Measurements from ENCODE around the gene SON. TPM values are rescaled to one million over a fixed set of nuclear protein-coding genes. Genes with fewer than 3 reads are reported as not detected.
"Not testable (repeated sequence)": the region's sequence is repeated elsewhere in the genome, so short reads cannot be mapped to it uniquely, and the experiment has no call there.

The SON gene
- 159 TPM for polyA plus RNA-seq (2013, experiment 1 of 2)
- 149 TPM for polyA plus RNA-seq (2013, experiment 2 of 2)

GRCh38 chr21:33542640-33543504, at the start of gene SON:
TSS of gene SON (plus strand) at chr21:33543038. CDS start at chr21:33543093, 55 bp downstream.
- H3K36me3 ChIP-seq (ENCODE audit: control insufficient read depth, insufficient read depth, low read length) = peaks cover 36% of the 10 kb centered on the region
- H3K27ac ChIP-seq (ENCODE audit: low read depth, low read length, severe bottlenecking) = peak within 1 kb of the TSS; percentile 99
- 0% methylated on average over 43 to 56 of the region's 57 CpGs for WGBS, 2 experiments (ENCODE audit: insufficient coverage in 2 of 2)
- H3K4me1 ChIP-seq (ENCODE audit: control insufficient read depth, insufficient read depth, low read length, poor library complexity, severe bottlenecking) = no peaks in the 10 kb centered on the region
- H3K4me3 ChIP-seq (ENCODE audit: extremely low read depth, insufficient read depth, low read length, poor library complexity, severe bottlenecking) = peak within 1 kb of the TSS; percentile 87
- H3K9me3 ChIP-seq (ENCODE audit: control insufficient read depth, low read length) = no peaks in the 10 kb centered on the region

GRCh38 chr21:33493756-33494155, 49.1 kb upstream of the SON start:
- Histone ChIP-seq H3K9me3 (ENCODE audit: control insufficient read depth, low read length) (no peaks in the 10 kb centered on the region), H3K27ac (ENCODE audit: low read depth, low read length, severe bottlenecking) (no peak overlapping the region), H3K4me1 (ENCODE audit: control insufficient read depth, insufficient read depth, low read length, poor library complexity, severe bottlenecking) (peaks cover 3% of the 10 kb centered on the region), H3K4me3 (ENCODE audit: extremely low read depth, insufficient read depth, low read length, poor library complexity, severe bottlenecking) (no peak overlapping the region), H3K36me3 (ENCODE audit: control insufficient read depth, insufficient read depth, low read length) (no peaks in the 10 kb centered on the region)
- 87 to 100% methylated on average over 1 to 3 of the region's 3 CpGs for WGBS, 2 experiments (ENCODE audit: insufficient coverage in 2 of 2)

- Histone ChIP-seq H3K36me3 (ENCODE audit: control insufficient read depth, insufficient read depth, low read length) (no peaks in the 10 kb centered on the region), H3K9me3 (ENCODE audit: control insufficient read depth, low read length) (no peaks in the 10 kb centered on the region)
- 83 to 84% methylated on average over 4 of the region's 4 CpGs for WGBS, 2 experiments (ENCODE audit: insufficient coverage in 2 of 2)
Measured at GRCh38 chr21:33495743-33496142, 47.1 kb upstream of the SON start.

GRCh38 chr21:33496345-33496744, 46.5 kb upstream of the SON start:
- WGBS, 2 experiments (ENCODE audit: insufficient coverage in 2 of 2) = 73% methylated on average over 6 to 7 of the region's 7 CpGs

More at GRCh38 chr21:33495743-33496142, 47.1 kb upstream of the SON start:
- Histone ChIP-seq H3K27ac (ENCODE audit: low read depth, low read length, severe bottlenecking) (no peak overlapping the region), H3K4me3 (ENCODE audit: extremely low read depth, insufficient read depth, low read length, poor library complexity, severe bottlenecking) (no peak overlapping the region), H3K4me1 (ENCODE audit: control insufficient read depth, insufficient read depth, low read length, poor library complexity, severe bottlenecking) (peaks cover 3% of the 10 kb centered on the region)

GRCh38 chr21:33505833-33506232, 37.0 kb upstream of the SON start:
- peaks cover 89% of the 10 kb centered on the region for H3K36me3 ChIP-seq (ENCODE audit: control insufficient read depth, insufficient read depth, low read length)

More at GRCh38 chr21:33496345-33496744, 46.5 kb upstream of the SON start:
- Histone ChIP-seq H3K27ac (ENCODE audit: low read depth, low read length, severe bottlenecking) (no peak overlapping the region), H3K4me1 (ENCODE audit: control insufficient read depth, insufficient read depth, low read length, poor library complexity, severe bottlenecking) (no peaks in the 10 kb centered on the region), H3K4me3 (ENCODE audit: extremely low read depth, insufficient read depth, low read length, poor library complexity, severe bottlenecking) (no peak overlapping the region), H3K36me3 (ENCODE audit: control insufficient read depth, insufficient read depth, low read length) (no peaks in the 10 kb centered on the region), H3K9me3 (ENCODE audit: control insufficient read depth, low read length) (no peaks in the 10 kb centered on the region)

GRCh38 chr21:33507003-33507402, 35.8 kb upstream of the SON start:
- not testable (repeated sequence) for H3K4me1 ChIP-seq (ENCODE audit: control insufficient read depth, insufficient read depth, low read length, poor library complexity, severe bottlenecking); H3K9me3 ChIP-seq (ENCODE audit: control insufficient read depth, low read length); H3K4me3 ChIP-seq (ENCODE audit: extremely low read depth, insufficient read depth, low read length, poor library complexity, severe bottlenecking); H3K27ac ChIP-seq (ENCODE audit: low read depth, low read length, severe bottlenecking)
- 100% methylated on average over 1 of the region's 1 CpG for WGBS, 2 experiments (ENCODE audit: insufficient coverage in 2 of 2)
- H3K36me3 ChIP-seq (ENCODE audit: control insufficient read depth, insufficient read depth, low read length) = peaks cover 95% of the 10 kb centered on the region

More at GRCh38 chr21:33505833-33506232, 37.0 kb upstream of the SON start:
- Histone ChIP-seq H3K9me3 (ENCODE audit: control insufficient read depth, low read length) (no peaks in the 10 kb centered on the region), H3K4me1 (ENCODE audit: control insufficient read depth, insufficient read depth, low read length, poor library complexity, severe bottlenecking) (no peaks in the 10 kb centered on the region), H3K27ac (ENCODE audit: low read depth, low read length, severe bottlenecking) (no peak overlapping the region), H3K4me3 (ENCODE audit: extremely low read depth, insufficient read depth, low read length, poor library complexity, severe bottlenecking) (no peak overlapping the region)
- WGBS, 2 experiments (ENCODE audit: insufficient coverage in 2 of 2) = 97 to 100% methylated on average over 2 to 4 of the region's 8 CpGs

GRCh38 chr21:33510826-33511225, 32.0 kb upstream of the SON start:
- no peaks in the 10 kb centered on the region for H3K4me1 ChIP-seq (ENCODE audit: control insufficient read depth, insufficient read depth, low read length, poor library complexity, severe bottlenecking)
- peaks cover 98% of the 10 kb centered on the region for H3K36me3 ChIP-seq (ENCODE audit: control insufficient read depth, insufficient read depth, low read length)
- H3K27ac ChIP-seq (ENCODE audit: low read depth, low read length, severe bottlenecking) = no peak overlapping the region
- no peaks in the 10 kb centered on the region for H3K9me3 ChIP-seq (ENCODE audit: control insufficient read depth, low read length)
- 93 to 99% methylated on average over 3 to 5 of the region's 8 CpGs for WGBS, 2 experiments (ENCODE audit: insufficient coverage in 2 of 2)
- no peak overlapping the region for H3K4me3 ChIP-seq (ENCODE audit: extremely low read depth, insufficient read depth, low read length, poor library complexity, severe bottlenecking)

- no peaks in the 10 kb centered on the region for H3K4me1 ChIP-seq (ENCODE audit: control insufficient read depth, insufficient read depth, low read length, poor library complexity, severe bottlenecking)
- no peak overlapping the region for H3K4me3 ChIP-seq (ENCODE audit: extremely low read depth, insufficient read depth, low read length, poor library complexity, severe bottlenecking)
- H3K36me3 ChIP-seq (ENCODE audit: control insufficient read depth, insufficient read depth, low read length) = peaks cover 98% of the 10 kb centered on the region
- H3K27ac ChIP-seq (ENCODE audit: low read depth, low read length, severe bottlenecking) = no peak overlapping the region
- no peaks in the 10 kb centered on the region for H3K9me3 ChIP-seq (ENCODE audit: control insufficient read depth, low read length)
- 84 to 88% methylated on average over 3 of the region's 4 CpGs for WGBS, 2 experiments (ENCODE audit: insufficient coverage in 2 of 2)
Measured at GRCh38 chr21:33511639-33512038, 31.2 kb upstream of the SON start.

- H3K9me3 ChIP-seq (ENCODE audit: control insufficient read depth, low read length) = no peaks in the 10 kb centered on the region
- peaks cover 98% of the 10 kb centered on the region for H3K36me3 ChIP-seq (ENCODE audit: control insufficient read depth, insufficient read depth, low read length)
- H3K4me1 ChIP-seq (ENCODE audit: control insufficient read depth, insufficient read depth, low read length, poor library complexity, severe bottlenecking) = no peaks in the 10 kb centered on the region
- H3K27ac ChIP-seq (ENCODE audit: low read depth, low read length, severe bottlenecking) = no peak overlapping the region
- WGBS, 2 experiments (ENCODE audit: insufficient coverage in 2 of 2) = 94 to 100% methylated on average over 1 to 2 of the region's 3 CpGs
- no peak overlapping the region for H3K4me3 ChIP-seq (ENCODE audit: extremely low read depth, insufficient read depth, low read length, poor library complexity, severe bottlenecking)
Measured at GRCh38 chr21:33512481-33512880, 30.4 kb upstream of the SON start.

GRCh38 chr21:33514229-33514628, 28.6 kb upstream of the SON start:
- no peak overlapping the region for H3K4me3 ChIP-seq (ENCODE audit: extremely low read depth, insufficient read depth, low read length, poor library complexity, severe bottlenecking)
- WGBS, 2 experiments (ENCODE audit: insufficient coverage in 2 of 2) = no CpG with 5 or more reads among the region's 2 CpGs
- H3K36me3 ChIP-seq (ENCODE audit: control insufficient read depth, insufficient read depth, low read length) = peaks cover 98% of the 10 kb centered on the region
- no peaks in the 10 kb centered on the region for H3K9me3 ChIP-seq (ENCODE audit: control insufficient read depth, low read length)
- H3K27ac ChIP-seq (ENCODE audit: low read depth, low read length, severe bottlenecking) = no peak overlapping the region
- no peaks in the 10 kb centered on the region for H3K4me1 ChIP-seq (ENCODE audit: control insufficient read depth, insufficient read depth, low read length, poor library complexity, severe bottlenecking)

GRCh38 chr21:33518899-33519298, 23.9 kb upstream of the SON start:
- Histone ChIP-seq H3K36me3 (ENCODE audit: control insufficient read depth, insufficient read depth, low read length) (peaks cover 93% of the 10 kb centered on the region), H3K9me3 (ENCODE audit: control insufficient read depth, low read length) (no peaks in the 10 kb centered on the region), H3K4me3 (ENCODE audit: extremely low read depth, insufficient read depth, low read length, poor library complexity, severe bottlenecking) (no peak overlapping the region), H3K27ac (ENCODE audit: low read depth, low read length, severe bottlenecking) (no peak overlapping the region), H3K4me1 (ENCODE audit: control insufficient read depth, insufficient read depth, low read length, poor library complexity, severe bottlenecking) (no peaks in the 10 kb centered on the region)
- 90 to 97% methylated on average over 2 to 4 of the region's 4 CpGs for WGBS, 2 experiments (ENCODE audit: insufficient coverage in 2 of 2)

Measured in mesodermal cell (in vitro differentiated cells).